Endothelial cell of umbilical vein (primary cell): ENCODE data around the gene FARP2. TPM values are rescaled to one million over a fixed set of nuclear protein-coding genes. Genes with fewer than 3 reads are reported as not detected.

ENCODE experiments used
- BruUV-seq: library from RNA; stranded (reverse); fragments of 400-500 nt; replicated peaks from 2 replicates; lab custom pipeline; 2021; lab: Mats Ljungman, UMichigan
- CTCF ChIA-PET: fragments of 300-600, 350-600 bp; sonication (Branson Sonifier 250); formaldehyde crosslinking; loops from one replicate; lab custom pipeline; 2021; ENCODE audit warnings: antibody characterized with exemption, inconsistent platforms; lab: Charles Lee
- POLR2A ChIA-PET: fragments of 300-600, 350-600 bp; sonication (Branson Sonifier 250); formaldehyde crosslinking; loops from one replicate; lab custom pipeline; 2021; ENCODE audit warnings: antibody characterized with exemption, inconsistent platforms; lab: Charles Lee
- DNase-seq: peaks from one replicate; pipeline ENCODE4 v3.0.0-alpha.2; 2011; ENCODE audit warnings: low read depth, low spot score
- FAIRE-seq: peaks from 2 replicates; lab custom pipeline; 2011; peaks lifted over from hg19 to GRCh38; lab: Jason Lieb, UNC
- H2AFZ ChIP-seq: 2 replicates; pipeline ENCODE4 v1.6.0; 2012; ENCODE audit warnings: low read depth, low read length, control low read depth, inconsistent platforms
- H3K27ac ChIP-seq: 2 replicates; pipeline ENCODE4 v1.5.1; 2011; ENCODE audit warnings: low read depth, mild to moderate bottlenecking, control low read depth, low read length, moderate library complexity; ENCODE audit not compliant: insufficient read depth
- H3K27me3 ChIP-seq, 2 experiments: 2 replicates each; pipeline versions ENCODE4 v1.6.0 to v1.6.1; 2011; ENCODE audit warnings: low read length in 2 of 2, mixed read lengths in 1 of 2; ENCODE audit not compliant: control insufficient read depth in 2 of 2, insufficient read depth in 2 of 2
- H3K36me3 ChIP-seq, 2 experiments: 2 replicates in 1 of 2; 3 replicates in 1 of 2; pipeline ENCODE4 v1.5.1; 2011; ENCODE audit warnings: low read length in 2 of 2, mild to moderate bottlenecking in 1 of 2, moderate library complexity in 1 of 2; ENCODE audit not compliant: control insufficient read depth in 2 of 2, insufficient read depth in 2 of 2; ENCODE audit errors: extremely low read depth in 1 of 2
- H3K4me1 ChIP-seq: 3 replicates; pipeline ENCODE4 v1.5.1; 2011; ENCODE audit warnings: mild to moderate bottlenecking, low read length; ENCODE audit not compliant: control insufficient read depth, insufficient read depth; ENCODE audit errors: extremely low read depth
- H3K4me2 ChIP-seq: 2 replicates; pipeline ENCODE4 v1.6.1; 2011; ENCODE audit warnings: low read length, control low read depth, mixed read lengths; ENCODE audit not compliant: insufficient read depth
- H3K4me3 ChIP-seq, 3 experiments: fragments of 200-600 bp in 1 of 3; sonication (generic), shearing (Covaris generic) in 1 of 3; replicated peaks in 1 of 3; 2 replicates each; pipeline ENCODE4 v1.5.1; 2011 to 2016; ENCODE audit warnings: control low read depth in 3 of 3, low read length in 3 of 3, mild to moderate bottlenecking in 2 of 3, inconsistent platforms in 1 of 3, low read depth in 1 of 3, moderate library complexity in 1 of 3; ENCODE audit not compliant: insufficient read depth in 1 of 3
- H3K79me2 ChIP-seq: 2 replicates; pipeline ENCODE4 v1.6.0; 2012; ENCODE audit warnings: low read length, inconsistent platforms; ENCODE audit not compliant: control insufficient read depth, insufficient read depth
- H3K9ac ChIP-seq: replicated peaks from 2 replicates; pipeline ENCODE3; 2011; ENCODE audit warnings: low read length, control low read depth; ENCODE audit not compliant: insufficient read depth; ENCODE audit errors: extremely low read depth
- H3K9me1 ChIP-seq: replicated peaks from 3 replicates; pipeline ENCODE4 v1.6.0; 2011; ENCODE audit warnings: mild to moderate bottlenecking, low read length; ENCODE audit not compliant: control insufficient read depth, insufficient read depth; ENCODE audit errors: extremely low read depth
- H3K9me3 ChIP-seq: replicated peaks from 2 replicates; pipeline ENCODE4 v1.5.1; 2012; ENCODE audit warnings: low read length, inconsistent platforms; ENCODE audit not compliant: control insufficient read depth, insufficient read depth
- H4K20me1 ChIP-seq: replicated peaks from 2 replicates; pipeline ENCODE3; 2011; ENCODE audit warnings: mild to moderate bottlenecking, low read length; ENCODE audit not compliant: control insufficient read depth, insufficient read depth; ENCODE audit errors: extremely low read depth
- EZH2 ChIP-seq: IDR thresholded peaks from 2 replicates; pipeline ENCODE4 v1.6.1; 2012; ENCODE audit warnings: borderline replicate concordance, low read depth, mild to moderate bottlenecking, moderate library complexity, low read length, inconsistent platforms; ENCODE audit not compliant: severe bottlenecking
- FOS ChIP-seq: IDR thresholded peaks from 2 replicates; pipeline ENCODE4 v1.6.1; 2011; ENCODE audit warnings: mild to moderate bottlenecking, low read length, moderate library complexity, borderline replicate concordance; ENCODE audit not compliant: insufficient read depth
- GATA2 ChIP-seq: IDR thresholded peaks from 2 replicates; pipeline ENCODE4 v1.7.0; 2011; ENCODE audit warnings: low read depth, mild to moderate bottlenecking, moderate library complexity, mixed read lengths, low read length; ENCODE audit not compliant: insufficient read length, insufficient read depth
- JUN ChIP-seq: IDR thresholded peaks from 2 replicates; pipeline ENCODE4 v1.6.1; 2011; ENCODE audit warnings: borderline replicate concordance, low read depth; ENCODE audit not compliant: insufficient read length, insufficient read depth
- MYC ChIP-seq: IDR thresholded peaks from one replicate; pipeline ENCODE4 v1.6.1; 2011; ENCODE audit warnings: mild to moderate bottlenecking, low read depth, low read length
- POLR2A ChIP-seq: IDR thresholded peaks from 2 replicates; pipeline ENCODE4 v1.6.1; 2012; ENCODE audit warnings: low read depth, mild to moderate bottlenecking, control low read depth, low read length
- POLR2AphosphoS5 ChIP-seq: IDR thresholded peaks from 2 replicates; pipeline ENCODE4 v1.6.1; 2012; ENCODE audit warnings: low read depth, mild to moderate bottlenecking, control low read depth, low read length, moderate library complexity; ENCODE audit not compliant: insufficient read depth
- dilution Hi-C: fragments of 300-500 bp; cut with MboI; formaldehyde crosslinking; loops from one replicate; pipeline ENCODE4 v1.15.0; 2019; ENCODE audit warnings: low sequenced_read_pairs; ENCODE audit not compliant: extremely low pct_ligation_motif_present
- intact Hi-C: fragments of 100-400 bp; cut with micrococcal nuclease; formaldehyde crosslinking; loops from one replicate; pipeline ENCODE4 v1.10.0; 2022
- polyA plus RNA-seq, 4 experiments: library from polyadenylated mRNA; depleted of rRNA in 3 of 4; stranded (reverse) in 3 of 4; unstranded in 1 of 4; fragments of >200 nt; gene quantifications; 2 replicates each; pipeline versions ENCODE4 v1.2.1 to v1.2.3, GENCODE V29; 2011 to 2012; ENCODE audit warnings: missing spikeins in 1 of 4
- total RNA-seq: library from RNA; stranded (reverse); gene quantifications from 2 replicates; pipeline ENCODE4 v1.2.3, GENCODE V29; 2021
- TF ChIP-seq, protein P1 (sequence below): IDR thresholded peaks from 2 replicates; pipeline ENCODE4 v1.6.1; 2011; ENCODE audit not compliant: insufficient read depth, insufficient read length
- TF ChIP-seq, protein P2 (sequence below), 2 donors: IDR thresholded peaks; 1 replicate in 1 of 2; 2 replicates in 1 of 2; pipeline ENCODE4 v1.5.1; 2011; ENCODE audit warnings: low read length in 2 of 2, mild to moderate bottlenecking in 2 of 2, moderate library complexity in 2 of 2, control low read depth in 1 of 2, inconsistent platforms in 1 of 2, low read depth in 1 of 2; ENCODE audit not compliant: insufficient read depth in 1 of 2; ENCODE audit errors: extremely low read depth in 1 of 2

The FARP2 gene
- total and polyA plus RNA-seq, 2 donors (not counting 3 experiments of a cell fraction or from before 2014, with no cell fraction given) = 15.3 to 45.3 TPM

DNA sequence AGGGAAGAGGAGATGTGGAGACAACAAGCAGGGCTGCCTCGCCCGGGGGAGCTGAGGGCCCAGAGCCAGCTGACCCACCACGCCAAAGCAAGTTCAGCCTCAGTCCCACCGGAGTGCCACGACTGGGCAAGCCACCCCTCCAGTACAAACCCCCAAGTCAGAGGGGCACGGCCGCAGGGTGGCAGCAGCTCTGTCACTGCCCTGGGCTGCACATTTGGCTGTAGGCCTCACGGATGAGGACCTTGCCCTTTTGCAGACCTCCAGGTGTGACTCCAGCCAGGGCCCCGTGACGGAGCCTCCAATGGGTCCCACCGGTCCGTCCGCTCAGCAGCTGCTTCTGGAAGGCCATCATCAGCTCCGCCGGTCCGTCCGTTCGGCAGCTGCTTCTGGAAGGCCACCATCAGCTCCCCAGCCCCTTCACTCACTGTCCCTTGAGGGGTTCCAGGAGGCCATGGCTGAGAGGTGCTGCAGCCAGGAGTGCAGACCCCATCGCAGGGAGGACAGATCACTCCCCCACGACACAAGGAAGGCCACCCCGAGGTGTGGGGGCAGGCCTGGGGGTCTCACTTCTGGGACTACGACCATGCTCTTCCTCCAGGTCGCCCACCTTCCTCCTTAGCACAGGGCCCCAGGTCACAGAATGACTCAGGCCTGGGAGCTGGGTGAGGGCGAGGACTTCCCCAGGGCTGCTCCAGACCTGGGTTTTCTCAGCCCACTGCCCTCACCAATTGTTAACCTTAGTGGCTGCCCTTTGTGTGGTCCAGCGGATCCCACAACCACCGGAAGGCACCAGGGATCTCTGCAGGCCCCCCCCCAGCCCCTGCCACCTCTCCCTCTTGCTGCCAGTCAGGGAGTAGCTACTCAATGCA lies 176.9 kb downstream of the FARP2 start:
- no TSS peak for BruUV-seq
- Histone ChIP-seq H3K36me3 (no peaks in the 10 kb centered on the region), H3K27ac (no peak overlapping the region), H3K4me3 (no peak overlapping the region), H2AFZ (no peak overlapping the region), H3K9me3 (no peaks in the 10 kb centered on the region), H3K4me2 (no peak overlapping the region), H3K79me2 (no peaks in the 10 kb centered on the region), H4K20me1 (no peaks in the 10 kb centered on the region), H3K27me3 (peaks cover 4 to 5% of the 10 kb centered on the region in 2 experiments), H3K9ac (no peak overlapping the region), H3K9me1 (no peaks in the 10 kb centered on the region), H3K4me1 (no peaks in the 10 kb centered on the region)
- ChIA-PET CTCF (no interaction called here), POLR2A (interaction anchor here (0.7 kb wide), 1 partner anchor 17 kb away, joined by 8 read pairs; no protein-coding TSS in a partner anchor)
- FAIRE-seq (no peak), DNase-seq (no peak)
- dilution Hi-C loops = no loop called here
- intact Hi-C loops = no loop called here
- TF ChIP-seq GATA2 = no peak
- no peak for TF ChIP-seq MYC
- no peak for TF ChIP-seq POLR2AphosphoS5
- TF ChIP-seq, protein P1, sequence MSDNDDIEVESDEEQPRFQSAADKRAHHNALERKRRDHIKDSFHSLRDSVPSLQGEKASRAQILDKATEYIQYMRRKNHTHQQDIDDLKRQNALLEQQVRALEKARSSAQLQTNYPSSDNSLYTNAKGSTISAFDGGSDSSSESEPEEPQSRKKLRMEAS = no peak
- TF ChIP-seq EZH2 = no peak
- TF ChIP-seq FOS = no peak
- TF ChIP-seq, protein P2, sequence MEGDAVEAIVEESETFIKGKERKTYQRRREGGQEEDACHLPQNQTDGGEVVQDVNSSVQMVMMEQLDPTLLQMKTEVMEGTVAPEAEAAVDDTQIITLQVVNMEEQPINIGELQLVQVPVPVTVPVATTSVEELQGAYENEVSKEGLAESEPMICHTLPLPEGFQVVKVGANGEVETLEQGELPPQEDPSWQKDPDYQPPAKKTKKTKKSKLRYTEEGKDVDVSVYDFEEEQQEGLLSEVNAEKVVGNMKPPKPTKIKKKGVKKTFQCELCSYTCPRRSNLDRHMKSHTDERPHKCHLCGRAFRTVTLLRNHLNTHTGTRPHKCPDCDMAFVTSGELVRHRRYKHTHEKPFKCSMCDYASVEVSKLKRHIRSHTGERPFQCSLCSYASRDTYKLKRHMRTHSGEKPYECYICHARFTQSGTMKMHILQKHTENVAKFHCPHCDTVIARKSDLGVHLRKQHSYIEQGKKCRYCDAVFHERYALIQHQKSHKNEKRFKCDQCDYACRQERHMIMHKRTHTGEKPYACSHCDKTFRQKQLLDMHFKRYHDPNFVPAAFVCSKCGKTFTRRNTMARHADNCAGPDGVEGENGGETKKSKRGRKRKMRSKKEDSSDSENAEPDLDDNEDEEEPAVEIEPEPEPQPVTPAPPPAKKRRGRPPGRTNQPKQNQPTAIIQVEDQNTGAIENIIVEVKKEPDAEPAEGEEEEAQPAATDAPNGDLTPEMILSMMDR (IDR thresholded peaks at IDR 0.05; ENCODE audit: extremely low read depth in 1 of 2, insufficient read depth in 1 of 2, low read depth in 1 of 2, low read length in 2 of 2) = no peak
- no peak for TF ChIP-seq JUN
- no peak for TF ChIP-seq POLR2A
